ENCODE results near the gene BAZ2B. TPM values are rescaled to one million over a fixed set of nuclear protein-coding genes. Genes with fewer than 3 reads are reported as not detected.

Gene BAZ2B
- total and polyA plus RNA-seq, 9 of the 15 experiments (the other 6 are each of a cell fraction or from before 2014, with no cell fraction given) = 7.5 to 38.6 (median 19.8) TPM

DNA sequence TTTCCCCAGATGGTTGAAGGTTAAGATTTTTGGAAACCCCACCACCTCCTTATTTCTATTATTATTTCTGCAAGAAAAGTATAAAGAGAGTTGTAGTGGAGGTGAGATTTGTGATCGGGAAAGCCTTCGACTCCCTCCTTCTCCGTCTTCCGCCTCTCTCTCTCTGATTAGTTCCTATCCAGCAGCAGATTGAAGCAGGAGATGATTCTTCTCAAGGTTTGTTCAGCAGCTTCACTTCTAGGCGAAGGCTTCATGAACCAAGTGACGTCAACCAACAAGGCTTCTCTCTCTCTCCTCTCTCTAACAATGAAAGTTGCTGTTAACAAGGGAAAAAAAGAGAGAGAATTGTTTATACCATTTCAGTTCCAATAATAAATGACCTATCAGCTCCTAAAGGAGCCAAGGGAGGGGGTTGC lies at the start of gene BAZ2B (continued):
- no peak for TF ChIP-seq TAF7 (tag; IDR thresholded peaks at IDR 0.05)
- no peak for TF ChIP-seq BCOR (IDR thresholded peaks at IDR 0.05)
- TF ChIP-seq HDAC1 (IDR thresholded peaks at IDR 0.05) = no peak
- peak; percentile 42 for TF ChIP-seq TBP (optimal IDR thresholded peaks at IDR 0.05; ENCODE audit: low read depth, low read length)
- no peak for TF ChIP-seq MBD2 (IDR thresholded peaks at IDR 0.05; ENCODE audit: borderline replicate concordance, low read depth)
- no peak for TF ChIP-seq ZNF311 (CRISPR knock-in tag; IDR thresholded peaks at IDR 0.05)
- TF ChIP-seq ZNF197 (CRISPR knock-in tag; IDR thresholded peaks at IDR 0.05; ENCODE audit: low read depth) = no peak
- TF ChIP-seq, protein P1, sequence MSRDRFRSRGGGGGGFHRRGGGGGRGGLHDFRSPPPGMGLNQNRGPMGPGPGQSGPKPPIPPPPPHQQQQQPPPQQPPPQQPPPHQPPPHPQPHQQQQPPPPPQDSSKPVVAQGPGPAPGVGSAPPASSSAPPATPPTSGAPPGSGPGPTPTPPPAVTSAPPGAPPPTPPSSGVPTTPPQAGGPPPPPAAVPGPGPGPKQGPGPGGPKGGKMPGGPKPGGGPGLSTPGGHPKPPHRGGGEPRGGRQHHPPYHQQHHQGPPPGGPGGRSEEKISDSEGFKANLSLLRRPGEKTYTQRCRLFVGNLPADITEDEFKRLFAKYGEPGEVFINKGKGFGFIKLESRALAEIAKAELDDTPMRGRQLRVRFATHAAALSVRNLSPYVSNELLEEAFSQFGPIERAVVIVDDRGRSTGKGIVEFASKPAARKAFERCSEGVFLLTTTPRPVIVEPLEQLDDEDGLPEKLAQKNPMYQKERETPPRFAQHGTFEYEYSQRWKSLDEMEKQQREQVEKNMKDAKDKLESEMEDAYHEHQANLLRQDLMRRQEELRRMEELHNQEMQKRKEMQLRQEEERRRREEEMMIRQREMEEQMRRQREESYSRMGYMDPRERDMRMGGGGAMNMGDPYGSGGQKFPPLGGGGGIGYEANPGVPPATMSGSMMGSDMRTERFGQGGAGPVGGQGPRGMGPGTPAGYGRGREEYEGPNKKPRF (IDR thresholded peaks at IDR 0.05; ENCODE audit: low read depth, low read length) = no peak
- TF ChIP-seq, protein P2, sequence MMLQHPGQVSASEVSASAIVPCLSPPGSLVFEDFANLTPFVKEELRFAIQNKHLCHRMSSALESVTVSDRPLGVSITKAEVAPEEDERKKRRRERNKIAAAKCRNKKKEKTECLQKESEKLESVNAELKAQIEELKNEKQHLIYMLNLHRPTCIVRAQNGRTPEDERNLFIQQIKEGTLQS (IDR thresholded peaks at IDR 0.05) = peak; percentile 74; the same call in 1 of the 2 replicates
- TF ChIP-seq, protein P2 (CRISPR knock-in tag; conservative IDR thresholded peaks at IDR 0.05) = no peak
- TF ChIP-seq, protein P3, sequence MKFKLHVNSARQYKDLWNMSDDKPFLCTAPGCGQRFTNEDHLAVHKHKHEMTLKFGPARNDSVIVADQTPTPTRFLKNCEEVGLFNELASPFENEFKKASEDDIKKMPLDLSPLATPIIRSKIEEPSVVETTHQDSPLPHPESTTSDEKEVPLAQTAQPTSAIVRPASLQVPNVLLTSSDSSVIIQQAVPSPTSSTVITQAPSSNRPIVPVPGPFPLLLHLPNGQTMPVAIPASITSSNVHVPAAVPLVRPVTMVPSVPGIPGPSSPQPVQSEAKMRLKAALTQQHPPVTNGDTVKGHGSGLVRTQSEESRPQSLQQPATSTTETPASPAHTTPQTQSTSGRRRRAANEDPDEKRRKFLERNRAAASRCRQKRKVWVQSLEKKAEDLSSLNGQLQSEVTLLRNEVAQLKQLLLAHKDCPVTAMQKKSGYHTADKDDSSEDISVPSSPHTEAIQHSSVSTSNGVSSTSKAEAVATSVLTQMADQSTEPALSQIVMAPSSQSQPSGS (CRISPR knock-in tag; IDR thresholded peaks at IDR 0.05) = no peak
- TF ChIP-seq PHB2 (IDR thresholded peaks at IDR 0.05; ENCODE audit: low read depth) = no peak
- TF ChIP-seq ILF3 (IDR thresholded peaks at IDR 0.05; ENCODE audit: borderline replicate concordance) = no peak
- no peak for TF ChIP-seq PRMT5 (CRISPR knock-in tag; IDR thresholded peaks at IDR 0.05)
- TF ChIP-seq ZKSCAN8 (CRISPR knock-in tag; IDR thresholded peaks at IDR 0.05) = no peak
- TF ChIP-seq MED1 (CRISPR knock-in tag; IDR thresholded peaks at IDR 0.05; ENCODE audit: borderline replicate concordance) = no peak
- TF ChIP-seq IRF2 (CRISPR knock-in tag; IDR thresholded peaks at IDR 0.05) = no peak
- 0 out of 2 replicates have a peak, but pooled peaks have one; percentile 43 for TF ChIP-seq NR1H2 (CRISPR knock-in tag; IDR thresholded peaks at IDR 0.05)
- TF ChIP-seq ZFP1 (CRISPR knock-in tag; IDR thresholded peaks at IDR 0.05) = no peak
- TF ChIP-seq NR2C2 (CRISPR knock-in tag; IDR thresholded peaks at IDR 0.05) = no peak
- 0 out of 2 replicates have a peak, but pooled peaks have one; percentile 23 for TF ChIP-seq NR2C2 (tag; IDR thresholded peaks at IDR 0.05)
- TF ChIP-seq SOX6 (IDR thresholded peaks at IDR 0.05) = peak; percentile 60; the same call in 1 of the 2 replicates
- TF ChIP-seq, protein P4, sequence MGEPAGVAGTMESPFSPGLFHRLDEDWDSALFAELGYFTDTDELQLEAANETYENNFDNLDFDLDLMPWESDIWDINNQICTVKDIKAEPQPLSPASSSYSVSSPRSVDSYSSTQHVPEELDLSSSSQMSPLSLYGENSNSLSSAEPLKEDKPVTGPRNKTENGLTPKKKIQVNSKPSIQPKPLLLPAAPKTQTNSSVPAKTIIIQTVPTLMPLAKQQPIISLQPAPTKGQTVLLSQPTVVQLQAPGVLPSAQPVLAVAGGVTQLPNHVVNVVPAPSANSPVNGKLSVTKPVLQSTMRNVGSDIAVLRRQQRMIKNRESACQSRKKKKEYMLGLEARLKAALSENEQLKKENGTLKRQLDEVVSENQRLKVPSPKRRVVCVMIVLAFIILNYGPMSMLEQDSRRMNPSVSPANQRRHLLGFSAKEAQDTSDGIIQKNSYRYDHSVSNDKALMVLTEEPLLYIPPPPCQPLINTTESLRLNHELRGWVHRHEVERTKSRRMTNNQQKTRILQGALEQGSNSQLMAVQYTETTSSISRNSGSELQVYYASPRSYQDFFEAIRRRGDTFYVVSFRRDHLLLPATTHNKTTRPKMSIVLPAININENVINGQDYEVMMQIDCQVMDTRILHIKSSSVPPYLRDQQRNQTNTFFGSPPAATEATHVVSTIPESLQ (CRISPR knock-in tag; IDR thresholded peaks at IDR 0.05) = no peak
- no peak for TF ChIP-seq ZC3H8 (IDR thresholded peaks at IDR 0.05)
- TF ChIP-seq FOSL1 (tag; conservative IDR thresholded peaks at IDR 0.05) = 0 out of 2 replicates have a peak, but pooled peaks have one; percentile 13
- no peak for TF ChIP-seq CCAR2 (IDR thresholded peaks at IDR 0.05; ENCODE audit: low read depth, low read length)
- no peak for TF ChIP-seq ZNF232 (CRISPR knock-in tag; IDR thresholded peaks at IDR 0.05)

All from K562 (cell line).